Memory B cell (primary cell): ENCODE data around the gene SEMA4F.
A peak's percentile ranks its signal among the peaks of the same experiment; 100 is the strongest.

Experiments used
- ATAC-seq: fragments of 150-1000 bp; cut with Tn5 transposase; 2 replicates; pipeline ENCODE4 v1.10.0; 2021; ENCODE audit warnings: low read depth, mild to moderate bottlenecking, moderate library complexity
- DNase-seq, 2 donors: peaks; one replicate each; pipeline ENCODE4 v3.0.0; 2022; ENCODE audit warnings: low spot score in 2 of 2
- H3K27ac Mint-ChIP-seq: one replicate; pipeline ENCODE4 v1.8.0; 2022; ENCODE audit warnings: mild to moderate bottlenecking, moderate library complexity, mixed read lengths
- H3K27me3 Mint-ChIP-seq: one replicate; pipeline ENCODE4 v1.8.0; 2022; ENCODE audit warnings: mixed read lengths
- H3K36me3 Mint-ChIP-seq: one replicate; pipeline ENCODE4 v1.8.0; 2022; ENCODE audit warnings: mild to moderate bottlenecking, mixed read lengths
- H3K4me1 Mint-ChIP-seq: one replicate; pipeline ENCODE4 v1.8.0; 2022; ENCODE audit warnings: mixed read lengths
- H3K4me3 Mint-ChIP-seq: one replicate; pipeline ENCODE4 v1.8.0; 2022; ENCODE audit warnings: mild to moderate bottlenecking, moderate library complexity, mixed read lengths
- H3K9me3 Mint-ChIP-seq: one replicate; pipeline ENCODE4 v1.8.0; 2022; ENCODE audit warnings: mixed read lengths

SEMA4F gene

DNA sequence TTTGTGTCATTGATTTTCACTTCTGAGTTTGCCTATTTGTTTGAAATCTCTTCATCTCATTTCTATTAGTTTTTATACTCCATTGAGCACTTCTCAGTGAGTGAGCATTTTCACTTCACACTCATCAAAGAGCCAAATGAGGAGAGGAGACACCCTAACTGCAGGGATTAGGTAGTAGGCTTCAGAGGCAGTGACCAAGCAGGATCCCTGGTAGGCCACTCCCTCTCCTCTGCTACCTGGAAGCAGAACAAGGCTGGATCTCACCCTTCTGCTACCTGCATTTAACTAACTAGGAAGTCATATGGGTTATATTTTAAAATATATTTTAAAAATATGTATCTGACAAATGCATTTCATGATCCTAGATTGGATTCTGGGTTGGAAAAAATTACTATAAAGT, 52.7 kb downstream of the SEMA4F start:
- Mint-ChIP-seq H3K27ac (no peak overlapping the region), H3K27me3 (no peaks in the 10 kb centered on the region), H3K4me3 (no peak overlapping the region), H3K4me1 (no peaks in the 10 kb centered on the region), H3K36me3 (peaks cover 11% of the 10 kb centered on the region), H3K9me3 (no peaks in the 10 kb centered on the region)
- ATAC-seq = no peak
- no peak for DNase-seq

- Mint-ChIP-seq H3K9me3 (no peaks in the 10 kb centered on the region), H3K4me3 (no peak overlapping the region), H3K27ac (no peak overlapping the region), H3K36me3 (peaks cover 4% of the 10 kb centered on the region), H3K27me3 (no peaks in the 10 kb centered on the region), H3K4me1 (no peaks in the 10 kb centered on the region)
- ATAC-seq = no peak
- no peak for DNase-seq
Observed at GRCh38 chr2:74707837-74708236, 53.8 kb downstream of the SEMA4F start.

DNA sequence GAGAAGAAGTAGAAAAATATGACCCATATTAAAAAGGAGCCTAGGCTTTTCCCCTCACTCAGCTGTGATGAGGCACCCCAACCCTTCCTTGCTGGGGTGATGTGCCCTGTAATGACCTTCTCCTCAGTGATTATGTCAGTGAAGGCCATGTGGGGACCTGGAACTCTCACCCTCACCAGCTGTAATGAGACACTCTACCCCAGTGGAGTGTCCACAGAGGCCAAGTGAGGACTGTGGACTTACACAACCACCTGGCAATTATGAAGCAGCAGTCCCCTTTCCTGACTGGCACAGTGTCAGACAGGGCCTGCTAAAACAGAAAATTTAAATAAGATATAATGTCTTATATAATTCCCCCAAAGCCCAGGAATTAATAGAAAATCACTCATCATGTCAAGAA, 54.2 kb downstream of the SEMA4F start:
- Mint-ChIP-seq H3K9me3 (no peaks in the 10 kb centered on the region), H3K4me3 (no peak overlapping the region), H3K4me1 (no peaks in the 10 kb centered on the region), H3K27me3 (no peaks in the 10 kb centered on the region), H3K27ac (no peak overlapping the region), H3K36me3 (peaks cover 4% of the 10 kb centered on the region)
- ATAC-seq (no peak), DNase-seq (no peak)

DNA sequence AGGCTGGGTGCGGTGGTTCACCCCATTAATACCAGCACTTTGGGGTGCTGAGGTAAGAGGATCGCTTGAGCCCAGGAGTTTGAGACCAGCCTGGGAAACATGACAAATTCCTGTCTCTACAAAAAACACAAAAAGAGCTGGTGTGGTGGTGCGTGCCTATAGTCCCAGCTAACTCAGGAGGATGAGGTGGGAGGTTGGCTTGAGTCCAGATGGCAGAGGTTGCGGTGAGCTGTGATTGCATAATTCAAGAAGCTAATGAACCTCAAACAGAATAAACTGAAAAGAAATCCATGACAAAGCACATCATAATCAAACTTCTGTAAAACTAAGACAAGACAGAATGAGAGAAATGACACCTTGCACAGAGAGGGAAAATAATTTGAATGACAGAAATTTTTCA, 54.8 kb downstream of the SEMA4F start:
- no peak for DNase-seq
- Mint-ChIP-seq H3K27me3 (no peaks in the 10 kb centered on the region), H3K36me3 (peaks cover 4% of the 10 kb centered on the region), H3K9me3 (no peaks in the 10 kb centered on the region), H3K4me3 (no peak overlapping the region), H3K27ac (no peak overlapping the region), H3K4me1 (no peaks in the 10 kb centered on the region)
- ATAC-seq = no peak

- peaks cover 6% of the 10 kb centered on the region for H3K4me1 Mint-ChIP-seq
- DNase-seq (no peak), ATAC-seq (no peak)
- H3K27me3 Mint-ChIP-seq = peaks cover 2% of the 10 kb centered on the region
- H3K9me3 Mint-ChIP-seq = no peaks in the 10 kb centered on the region
- no peak overlapping the region for H3K27ac Mint-ChIP-seq
- peaks cover 3% of the 10 kb centered on the region for H3K36me3 Mint-ChIP-seq
- no peak overlapping the region for H3K4me3 Mint-ChIP-seq
Observed at GRCh38 chr2:74712223-74713053, 58.4 kb downstream of the SEMA4F start.

DNA sequence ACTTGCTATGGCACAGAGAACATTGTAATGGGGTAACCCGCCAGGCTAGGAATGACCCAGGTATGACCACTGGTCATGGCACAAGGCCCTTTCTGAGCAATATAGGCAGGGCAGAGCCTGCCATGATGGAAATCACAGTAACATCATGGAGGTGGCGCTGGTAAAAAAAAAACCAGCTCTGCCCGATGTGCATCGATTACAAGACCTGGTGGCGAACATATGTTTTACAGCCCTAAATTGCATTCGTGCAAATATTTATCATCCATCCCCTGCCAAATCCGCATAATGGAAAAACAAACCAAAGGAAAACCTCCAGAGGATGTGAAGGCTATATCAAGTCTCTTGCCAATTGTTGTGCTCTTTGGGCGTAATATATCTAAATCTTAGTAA, 60.6 kb downstream of the SEMA4F start:
- H3K27ac Mint-ChIP-seq = no peak overlapping the region
- H3K27me3 Mint-ChIP-seq = peaks cover 2% of the 10 kb centered on the region
- peaks cover 6% of the 10 kb centered on the region for H3K4me1 Mint-ChIP-seq
- no peak for ATAC-seq
- no peak for DNase-seq
- H3K9me3 Mint-ChIP-seq = no peaks in the 10 kb centered on the region
- H3K36me3 Mint-ChIP-seq = no peaks in the 10 kb centered on the region
- H3K4me3 Mint-ChIP-seq = peak overlapping the region; percentile 90

DNA sequence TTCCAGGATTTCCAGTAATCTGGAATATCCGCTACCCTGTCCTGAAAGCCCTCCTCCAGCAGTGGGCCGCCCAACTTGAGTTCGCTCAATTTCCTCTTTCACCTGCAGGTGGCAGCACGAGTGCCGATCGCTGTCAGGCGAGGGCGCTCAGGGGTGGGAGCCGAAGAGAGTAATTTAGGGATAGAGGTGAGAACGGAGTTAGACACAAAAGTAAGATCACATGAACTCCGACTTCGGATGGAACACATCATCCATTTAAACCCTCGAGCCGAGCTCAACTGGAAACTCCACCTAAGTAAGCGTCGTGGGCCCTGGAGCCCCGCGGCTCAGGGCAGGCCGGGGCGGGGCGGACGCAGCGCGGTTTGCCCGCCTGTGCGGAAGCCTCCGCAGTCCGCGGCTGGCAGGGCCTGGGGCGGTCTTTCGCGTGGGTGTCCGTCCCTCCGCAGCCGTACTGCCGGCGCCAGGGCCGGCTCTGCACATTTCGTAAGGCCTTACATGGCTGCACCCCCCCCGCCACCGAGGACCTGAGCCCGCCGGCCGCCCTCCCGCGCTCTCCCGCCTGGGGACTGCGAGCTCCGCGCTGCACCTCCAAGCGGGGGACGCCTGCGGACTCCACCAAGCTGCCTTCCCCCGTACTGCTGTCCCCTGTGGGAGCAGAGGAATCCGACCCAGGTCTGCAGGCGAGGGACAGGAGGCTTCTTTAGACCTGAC, 61.2 kb downstream of the SEMA4F start:
- Mint-ChIP-seq H3K9me3 (no peaks in the 10 kb centered on the region), H3K36me3 (no peaks in the 10 kb centered on the region), H3K4me1 (peaks cover 6% of the 10 kb centered on the region), H3K27ac (no peak overlapping the region), H3K4me3 (peak overlapping the region; percentile 90), H3K27me3 (peaks cover 2% of the 10 kb centered on the region)
- DNase-seq (peak; percentile 80 to 87), ATAC-seq (peak; percentile 88)

DNA sequence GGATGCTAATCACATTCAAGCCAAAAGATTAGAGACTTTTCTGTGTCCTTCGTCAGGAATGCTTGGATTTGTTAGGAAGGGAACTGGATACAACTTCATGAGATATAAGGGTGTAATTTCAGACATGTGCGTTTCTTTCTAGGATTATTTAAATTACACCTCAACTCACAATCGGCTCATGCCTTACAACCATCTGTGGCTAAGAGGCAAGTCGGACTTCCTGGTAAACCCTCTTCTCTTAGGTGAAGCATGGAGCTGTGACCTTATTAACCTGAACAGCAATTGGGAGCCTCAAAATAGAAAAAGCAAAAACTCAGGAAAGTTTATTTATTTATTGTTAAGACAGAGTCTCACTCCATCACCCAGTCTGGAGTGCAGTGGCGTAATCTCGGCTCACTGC, 61.8 kb downstream of the SEMA4F start:
- ATAC-seq = no peak
- peaks cover 6% of the 10 kb centered on the region for H3K4me1 Mint-ChIP-seq
- H3K27me3 Mint-ChIP-seq = peaks cover 2% of the 10 kb centered on the region
- peak overlapping the region; percentile 86 for H3K4me3 Mint-ChIP-seq
- no peaks in the 10 kb centered on the region for H3K36me3 Mint-ChIP-seq
- no peaks in the 10 kb centered on the region for H3K9me3 Mint-ChIP-seq
- DNase-seq = peak in 1 of 2 donors; percentile 1
- H3K27ac Mint-ChIP-seq = no peak overlapping the region

DNA sequence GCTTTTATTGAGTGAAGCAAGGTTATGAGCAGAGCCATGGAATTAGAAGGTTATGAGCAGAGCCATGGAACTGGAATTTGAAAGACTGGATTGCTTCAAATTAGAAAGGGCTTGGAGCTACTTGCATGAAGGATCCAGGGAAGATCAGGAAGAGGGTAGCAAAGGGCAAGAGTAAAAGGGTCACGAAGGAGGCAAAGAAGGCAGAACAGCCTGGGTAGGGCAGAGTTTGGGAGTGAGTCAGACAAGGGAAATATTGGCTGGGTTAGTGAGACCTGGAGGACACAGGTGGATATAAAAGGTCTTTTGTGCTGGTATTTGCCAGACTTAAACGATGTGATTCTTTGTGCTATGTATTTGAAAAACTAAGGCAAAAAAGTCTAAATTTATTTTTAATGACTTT, 65.0 kb downstream of the SEMA4F start:
- Mint-ChIP-seq H3K4me3 (no peak overlapping the region), H3K27ac (no peak overlapping the region), H3K9me3 (no peaks in the 10 kb centered on the region), H3K36me3 (no peaks in the 10 kb centered on the region), H3K4me1 (peaks cover 6% of the 10 kb centered on the region), H3K27me3 (peaks cover 6% of the 10 kb centered on the region)
- no peak for ATAC-seq
- DNase-seq = no peak

DNA sequence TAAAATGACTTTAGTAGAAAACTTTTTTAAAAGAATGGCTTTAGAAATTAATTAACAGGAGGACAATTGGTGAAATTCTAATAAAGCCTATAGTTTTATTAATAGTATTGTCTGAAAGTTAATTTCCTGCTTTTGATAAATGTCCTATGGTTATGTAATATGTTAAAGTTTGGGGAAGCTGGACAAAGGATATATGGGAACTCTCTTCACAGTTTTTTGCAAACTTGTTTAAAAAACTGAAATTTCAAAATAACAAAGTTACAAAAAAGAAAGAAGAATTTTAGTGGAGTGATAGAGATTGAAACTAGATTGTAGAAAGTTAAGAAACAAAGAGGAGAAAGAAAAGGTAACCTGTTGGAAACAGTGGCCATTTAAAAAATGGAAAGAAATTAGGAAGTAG, 67.3 kb downstream of the SEMA4F start:
- no peak for ATAC-seq
- no peak for DNase-seq
- no peaks in the 10 kb centered on the region for H3K9me3 Mint-ChIP-seq
- H3K27me3 Mint-ChIP-seq = peaks cover 4% of the 10 kb centered on the region
- no peak overlapping the region for H3K4me3 Mint-ChIP-seq
- H3K27ac Mint-ChIP-seq = no peak overlapping the region
- no peaks in the 10 kb centered on the region for H3K4me1 Mint-ChIP-seq
- no peaks in the 10 kb centered on the region for H3K36me3 Mint-ChIP-seq

- Mint-ChIP-seq H3K4me3 (no peak overlapping the region), H3K9me3 (peaks cover 2% of the 10 kb centered on the region), H3K27me3 (peaks cover 4% of the 10 kb centered on the region), H3K36me3 (no peaks in the 10 kb centered on the region), H3K27ac (no peak overlapping the region), H3K4me1 (no peaks in the 10 kb centered on the region)
- DNase-seq (no peak), ATAC-seq (no peak)
Observed at GRCh38 chr2:74724496-74724895, 70.4 kb downstream of the SEMA4F start.

DNA sequence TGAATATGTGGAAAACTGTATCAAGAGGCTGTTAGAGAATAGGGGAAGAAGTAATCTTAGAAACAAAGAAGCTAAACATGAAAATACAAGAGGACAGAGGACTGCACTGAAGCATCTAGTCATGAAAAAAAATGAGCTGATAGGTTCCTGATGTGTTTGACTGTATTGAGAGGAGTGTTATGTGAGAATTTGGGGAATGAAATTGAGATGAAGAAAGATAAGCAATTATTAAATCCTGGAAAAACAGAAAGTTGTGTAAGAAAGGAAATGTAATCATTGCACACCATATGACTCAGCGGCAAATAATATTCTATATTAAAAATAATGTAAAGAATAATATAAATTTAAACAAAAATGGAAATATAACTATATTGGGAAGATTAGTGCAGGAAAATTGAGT, 71.2 kb downstream of the SEMA4F start:
- Mint-ChIP-seq H3K27me3 (peaks cover 5% of the 10 kb centered on the region), H3K4me3 (no peak overlapping the region), H3K36me3 (peaks cover 2% of the 10 kb centered on the region), H3K27ac (no peak overlapping the region), H3K9me3 (peaks cover 3% of the 10 kb centered on the region), H3K4me1 (no peaks in the 10 kb centered on the region)
- ATAC-seq = no peak
- DNase-seq = no peak

DNA sequence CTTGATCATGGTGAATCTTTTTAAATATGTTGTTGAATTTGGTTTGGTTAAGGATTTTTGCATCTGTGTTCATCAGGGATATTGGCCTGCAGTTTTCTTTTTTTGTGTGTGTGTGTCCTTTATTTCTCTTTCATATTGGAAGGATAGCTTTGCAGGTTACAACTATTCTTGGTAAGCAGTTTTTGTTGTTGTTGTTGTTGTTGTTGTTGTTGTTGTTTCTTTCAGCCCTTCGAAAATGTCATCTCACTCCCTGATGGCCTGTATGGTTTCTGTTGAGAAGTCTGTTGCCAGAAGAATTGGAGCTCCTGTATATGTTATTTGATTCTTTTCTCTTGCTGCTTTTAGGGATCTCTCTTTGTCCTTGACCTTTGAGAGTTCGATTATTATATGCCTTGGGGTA, 74.8 kb downstream of the SEMA4F start:
- no peak overlapping the region for H3K27ac Mint-ChIP-seq
- no peak for DNase-seq
- peaks cover 3% of the 10 kb centered on the region for H3K9me3 Mint-ChIP-seq
- H3K4me3 Mint-ChIP-seq = no peak overlapping the region
- H3K36me3 Mint-ChIP-seq = peaks cover 2% of the 10 kb centered on the region
- peaks cover 1% of the 10 kb centered on the region for H3K27me3 Mint-ChIP-seq
- no peaks in the 10 kb centered on the region for H3K4me1 Mint-ChIP-seq
- no peak for ATAC-seq

GRCh38 chr2:74730530-74730929, 76.5 kb downstream of the SEMA4F start:
- Mint-ChIP-seq H3K27me3 (peaks cover 1% of the 10 kb centered on the region), H3K4me3 (no peak overlapping the region), H3K4me1 (no peaks in the 10 kb centered on the region), H3K27ac (no peak overlapping the region), H3K36me3 (peaks cover 2% of the 10 kb centered on the region), H3K9me3 (peaks cover 3% of the 10 kb centered on the region)
- no peak for DNase-seq
- no peak for ATAC-seq
